Glutamatergic neuron (in vitro differentiated cells): ENCODE data around the gene OR2A14. TPM values are rescaled to one million over a fixed set of nuclear protein-coding genes. Genes with fewer than 3 reads are reported as not detected.

Experiments used
- DNase-seq: peaks from one replicate; pipeline ENCODE4 v3.0.0; 2022
- H3K27ac Mint-ChIP-seq: one replicate; pipeline ENCODE4 v1.8.0; 2020; ENCODE audit warnings: mild to moderate bottlenecking, mixed read lengths, inconsistent platforms; ENCODE audit not compliant: unreplicated experiment
- H3K27me3 Mint-ChIP-seq: one replicate; pipeline ENCODE4 v1.8.0; 2020; ENCODE audit warnings: mild to moderate bottlenecking, moderate library complexity, mixed read lengths, inconsistent platforms; ENCODE audit not compliant: unreplicated experiment
- H3K36me3 Mint-ChIP-seq: one replicate; pipeline ENCODE4 v1.8.0; 2020; ENCODE audit warnings: mild to moderate bottlenecking, mixed read lengths, inconsistent platforms; ENCODE audit not compliant: unreplicated experiment
- H3K4me1 Mint-ChIP-seq: one replicate; pipeline ENCODE4 v1.8.0; 2020; ENCODE audit warnings: mild to moderate bottlenecking, low read depth, mixed read lengths, inconsistent platforms; ENCODE audit not compliant: unreplicated experiment
- H3K4me3 Mint-ChIP-seq: one replicate; pipeline ENCODE4 v1.8.0; 2020; ENCODE audit warnings: mild to moderate bottlenecking, mixed read lengths, inconsistent platforms; ENCODE audit not compliant: unreplicated experiment
- H3K9me3 Mint-ChIP-seq: one replicate; pipeline ENCODE4 v1.8.0; 2020; ENCODE audit warnings: mild to moderate bottlenecking, moderate library complexity, mixed read lengths, inconsistent platforms; ENCODE audit not compliant: unreplicated experiment
- total RNA-seq: library from RNA; stranded (reverse); fragmentation: NEBNext Ultra II Directional; extraction: Animal tissue kit (Norgen Biotek cat#: 25700); gene quantifications from one replicate; pipeline ENCODE4 v1.2.1, GENCODE V29; 2021; ENCODE audit not compliant: unreplicated experiment
- TF ChIP-seq, protein P1 (sequence below): fragments of 200-600 bp; sonication (generic); IDR thresholded peaks from one replicate; pipeline ENCODE4 v1.5.0; 2021; ENCODE audit not compliant: partially characterized antibody, unreplicated experiment

OR2A14 gene
- total RNA-seq, 1 donor from 2014 or later = not detected

GRCh38 chr7:144130730-144131129 is 7.8 kb downstream of the OR2A14 start:
- H3K9me3 Mint-ChIP-seq = peaks cover 1% of the 10 kb centered on the region
- DNase-seq = no peak
- H3K4me3 Mint-ChIP-seq = no peak overlapping the region
- H3K27me3 Mint-ChIP-seq = no peaks in the 10 kb centered on the region
- H3K4me1 Mint-ChIP-seq = peaks cover 15% of the 10 kb centered on the region
- H3K27ac Mint-ChIP-seq = no peak overlapping the region
- TF ChIP-seq, protein P1, sequence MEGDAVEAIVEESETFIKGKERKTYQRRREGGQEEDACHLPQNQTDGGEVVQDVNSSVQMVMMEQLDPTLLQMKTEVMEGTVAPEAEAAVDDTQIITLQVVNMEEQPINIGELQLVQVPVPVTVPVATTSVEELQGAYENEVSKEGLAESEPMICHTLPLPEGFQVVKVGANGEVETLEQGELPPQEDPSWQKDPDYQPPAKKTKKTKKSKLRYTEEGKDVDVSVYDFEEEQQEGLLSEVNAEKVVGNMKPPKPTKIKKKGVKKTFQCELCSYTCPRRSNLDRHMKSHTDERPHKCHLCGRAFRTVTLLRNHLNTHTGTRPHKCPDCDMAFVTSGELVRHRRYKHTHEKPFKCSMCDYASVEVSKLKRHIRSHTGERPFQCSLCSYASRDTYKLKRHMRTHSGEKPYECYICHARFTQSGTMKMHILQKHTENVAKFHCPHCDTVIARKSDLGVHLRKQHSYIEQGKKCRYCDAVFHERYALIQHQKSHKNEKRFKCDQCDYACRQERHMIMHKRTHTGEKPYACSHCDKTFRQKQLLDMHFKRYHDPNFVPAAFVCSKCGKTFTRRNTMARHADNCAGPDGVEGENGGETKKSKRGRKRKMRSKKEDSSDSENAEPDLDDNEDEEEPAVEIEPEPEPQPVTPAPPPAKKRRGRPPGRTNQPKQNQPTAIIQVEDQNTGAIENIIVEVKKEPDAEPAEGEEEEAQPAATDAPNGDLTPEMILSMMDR = no peak
- H3K36me3 Mint-ChIP-seq = no peaks in the 10 kb centered on the region

GRCh38 chr7:144132262-144132661 is 9.3 kb downstream of the OR2A14 start:
- Mint-ChIP-seq H3K9me3 (no peaks in the 10 kb centered on the region), H3K27ac (no peak overlapping the region), H3K36me3 (no peaks in the 10 kb centered on the region), H3K4me3 (no peak overlapping the region), H3K4me1 (peaks cover 8% of the 10 kb centered on the region), H3K27me3 (no peaks in the 10 kb centered on the region)
- DNase-seq = no peak
- TF ChIP-seq, protein P1 = no peak

DNA sequence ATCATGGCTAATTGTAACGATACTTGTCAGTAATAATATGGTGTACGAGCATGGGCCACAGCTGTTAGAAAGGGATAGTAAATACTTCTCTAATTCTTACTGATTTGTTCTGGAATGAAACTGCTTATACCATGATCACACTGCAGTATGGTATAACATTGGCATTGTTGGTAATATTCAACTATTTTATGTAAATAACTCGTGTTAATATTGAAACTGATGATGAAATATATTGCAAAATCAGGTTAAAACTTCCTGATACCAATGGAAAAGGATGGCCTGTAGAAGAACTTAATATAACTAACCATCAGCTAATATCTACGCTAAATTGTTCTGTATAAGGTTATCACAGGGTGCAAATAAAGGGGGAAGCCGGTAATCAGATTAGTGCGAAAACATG is 10.3 kb downstream of the OR2A14 start:
- H3K4me1 Mint-ChIP-seq = peaks cover 5% of the 10 kb centered on the region
- no peak overlapping the region for H3K4me3 Mint-ChIP-seq
- no peaks in the 10 kb centered on the region for H3K27me3 Mint-ChIP-seq
- DNase-seq = no peak
- no peaks in the 10 kb centered on the region for H3K9me3 Mint-ChIP-seq
- no peaks in the 10 kb centered on the region for H3K36me3 Mint-ChIP-seq
- TF ChIP-seq, protein P1 = no peak
- H3K27ac Mint-ChIP-seq = no peak overlapping the region

DNA sequence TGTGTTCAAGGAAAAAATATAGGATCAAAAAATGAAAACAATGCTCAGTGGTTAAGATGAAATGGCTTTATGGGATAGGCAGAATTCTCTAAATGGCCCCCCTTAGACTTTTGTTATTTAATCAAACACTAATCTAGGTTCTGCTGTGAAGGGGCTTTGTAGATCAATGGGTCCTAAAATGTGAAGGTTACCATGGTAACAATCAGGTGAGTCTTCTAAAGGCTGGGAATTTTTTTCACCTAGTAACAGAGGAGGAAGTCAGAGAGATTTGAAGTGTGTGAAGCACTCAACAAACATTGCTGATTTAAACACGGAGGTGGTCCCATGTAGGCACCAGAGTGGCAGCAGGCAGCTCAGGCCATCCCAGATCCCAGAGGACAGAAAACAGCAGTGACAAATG is 11.1 kb downstream of the OR2A14 start:
- DNase-seq = no peak
- TF ChIP-seq, protein P1 = no peak
- Mint-ChIP-seq H3K4me3 (no peak overlapping the region), H3K36me3 (no peaks in the 10 kb centered on the region), H3K4me1 (peaks cover 5% of the 10 kb centered on the region), H3K27me3 (no peaks in the 10 kb centered on the region), H3K27ac (peak overlapping the region; percentile 28), H3K9me3 (no peaks in the 10 kb centered on the region)

DNA sequence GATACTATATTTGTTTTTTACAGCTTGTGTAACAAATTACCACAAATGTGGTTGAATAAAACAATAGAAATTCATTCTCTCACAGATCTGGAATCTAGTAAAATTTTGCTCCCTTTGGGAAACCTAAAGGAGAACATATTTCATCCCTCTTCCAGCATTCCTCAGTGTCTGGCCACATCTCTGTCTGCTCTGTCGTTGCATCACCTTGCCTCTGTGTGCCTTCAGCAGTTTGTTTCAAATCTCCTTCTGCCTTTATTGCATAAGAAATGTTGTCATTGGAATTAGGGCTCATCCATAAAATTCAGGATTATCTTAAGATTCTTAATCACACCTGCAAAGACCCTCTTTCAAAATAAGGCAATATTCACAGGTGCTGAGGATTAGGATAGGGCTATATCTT is 14.5 kb downstream of the OR2A14 start:
- no peak overlapping the region for H3K4me3 Mint-ChIP-seq
- H3K9me3 Mint-ChIP-seq = no peaks in the 10 kb centered on the region
- H3K36me3 Mint-ChIP-seq = no peaks in the 10 kb centered on the region
- peaks cover 5% of the 10 kb centered on the region for H3K4me1 Mint-ChIP-seq
- DNase-seq = no peak
- TF ChIP-seq, protein P1 = no peak
- H3K27me3 Mint-ChIP-seq = peaks cover 2% of the 10 kb centered on the region
- H3K27ac Mint-ChIP-seq = no peak overlapping the region
